LNCAP (cell line): ENCODE data around the gene SIRPA.

Experiments
- TF ChIP-seq, protein P1 (sequence below): fragments of 450-650 bp; IDR thresholded peaks from 2 replicates; pipeline ENCODE4 v1.5.1; 2017; ENCODE audit warnings: mild to moderate bottlenecking

SIRPA gene

DNA sequence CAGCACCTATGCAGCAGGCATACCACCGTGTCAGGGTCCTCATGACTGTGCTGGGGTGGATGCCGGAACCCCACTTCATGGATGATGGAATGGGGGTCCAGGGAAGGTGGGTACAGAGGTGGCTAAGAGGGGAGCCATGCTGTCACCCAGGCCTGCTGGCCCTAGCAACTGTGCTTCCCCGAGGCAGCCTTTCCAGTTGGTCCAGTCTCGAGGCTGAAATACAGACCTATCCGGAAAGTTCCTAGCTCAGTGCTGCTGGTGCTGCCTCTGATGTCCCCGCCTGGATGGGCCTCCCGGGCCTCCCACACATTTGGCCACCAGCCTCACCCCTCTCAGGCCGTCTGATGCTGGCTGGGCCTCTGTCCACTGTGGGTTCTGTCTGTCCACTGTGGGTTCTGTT lies 17.4 kb downstream of the SIRPA start:
- TF ChIP-seq, protein P1, sequence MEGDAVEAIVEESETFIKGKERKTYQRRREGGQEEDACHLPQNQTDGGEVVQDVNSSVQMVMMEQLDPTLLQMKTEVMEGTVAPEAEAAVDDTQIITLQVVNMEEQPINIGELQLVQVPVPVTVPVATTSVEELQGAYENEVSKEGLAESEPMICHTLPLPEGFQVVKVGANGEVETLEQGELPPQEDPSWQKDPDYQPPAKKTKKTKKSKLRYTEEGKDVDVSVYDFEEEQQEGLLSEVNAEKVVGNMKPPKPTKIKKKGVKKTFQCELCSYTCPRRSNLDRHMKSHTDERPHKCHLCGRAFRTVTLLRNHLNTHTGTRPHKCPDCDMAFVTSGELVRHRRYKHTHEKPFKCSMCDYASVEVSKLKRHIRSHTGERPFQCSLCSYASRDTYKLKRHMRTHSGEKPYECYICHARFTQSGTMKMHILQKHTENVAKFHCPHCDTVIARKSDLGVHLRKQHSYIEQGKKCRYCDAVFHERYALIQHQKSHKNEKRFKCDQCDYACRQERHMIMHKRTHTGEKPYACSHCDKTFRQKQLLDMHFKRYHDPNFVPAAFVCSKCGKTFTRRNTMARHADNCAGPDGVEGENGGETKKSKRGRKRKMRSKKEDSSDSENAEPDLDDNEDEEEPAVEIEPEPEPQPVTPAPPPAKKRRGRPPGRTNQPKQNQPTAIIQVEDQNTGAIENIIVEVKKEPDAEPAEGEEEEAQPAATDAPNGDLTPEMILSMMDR, result no peak

DNA sequence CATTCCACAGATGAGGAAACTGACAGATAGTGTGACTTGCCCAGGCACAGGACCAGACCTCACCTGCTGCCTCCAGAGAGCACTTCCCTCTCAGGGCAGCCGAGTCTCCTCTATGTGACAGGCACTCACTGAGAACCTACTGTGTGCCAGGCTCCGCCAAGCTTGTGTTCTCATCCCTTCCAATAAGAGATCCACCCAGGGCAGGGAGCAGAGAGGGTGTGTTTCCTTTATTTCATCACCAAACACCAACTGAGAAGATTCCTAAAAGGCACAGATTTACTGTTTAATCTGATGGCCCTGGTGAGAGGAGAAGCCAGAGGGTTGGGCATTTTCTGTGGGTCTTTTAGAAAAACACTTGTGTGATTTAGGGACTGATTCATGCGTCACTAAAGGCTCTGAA lies 20.5 kb downstream of the SIRPA start:
- TF ChIP-seq, protein P1, result no peak

DNA sequence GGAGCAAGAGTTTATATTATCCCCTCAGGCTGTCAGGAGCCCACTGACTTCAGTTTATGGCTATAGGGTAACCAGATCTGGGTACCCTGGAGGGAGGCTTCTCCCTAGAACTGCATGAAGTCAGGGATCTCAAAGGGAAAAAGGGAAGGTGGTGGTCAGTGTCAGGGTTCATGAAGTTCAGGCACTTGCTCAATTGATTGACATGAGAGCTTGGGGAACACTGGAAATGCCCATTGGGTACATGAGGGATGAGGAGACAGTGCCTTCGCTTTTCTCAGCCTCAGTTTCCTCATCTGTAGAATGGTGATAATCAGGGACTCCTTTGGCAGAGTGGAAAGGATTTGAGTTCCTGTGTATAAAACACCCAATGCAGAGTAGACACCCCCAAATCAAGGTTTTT lies 22.6 kb downstream of the SIRPA start:
- TF ChIP-seq, protein P1, result no peak

DNA sequence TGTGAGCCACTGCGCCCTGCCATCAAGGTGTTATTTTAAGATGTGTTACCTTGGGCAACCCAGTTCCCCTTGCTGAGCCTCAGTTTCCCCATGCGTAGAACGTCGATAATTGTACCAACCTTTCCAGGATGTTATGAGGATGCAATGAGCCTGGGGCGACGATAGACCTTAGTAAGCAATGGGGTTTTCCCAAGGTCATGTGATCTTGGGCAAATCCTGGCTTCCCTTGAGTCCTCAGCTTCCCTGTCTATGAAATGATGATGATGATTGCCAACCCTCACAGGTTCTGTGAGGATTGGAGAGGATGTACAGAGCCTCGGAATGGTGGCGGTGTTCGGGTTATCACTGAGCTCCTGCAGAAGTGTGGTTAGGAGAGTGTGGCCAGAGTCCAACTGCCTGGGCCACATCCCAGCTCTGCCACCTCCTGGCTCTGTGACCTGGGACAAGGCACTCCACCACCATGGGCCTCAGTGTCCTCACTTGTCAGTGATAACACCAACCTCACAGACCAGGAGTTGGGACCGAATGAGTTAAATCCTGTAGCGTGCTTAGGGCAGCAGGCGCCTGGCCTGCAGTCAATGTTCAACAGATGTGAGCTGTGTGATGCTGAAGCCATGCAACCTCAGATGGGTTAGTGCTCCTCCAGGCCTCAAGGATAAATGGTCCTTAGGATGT lies 23.4 kb downstream of the SIRPA start:
- TF ChIP-seq, protein P1, result no peak

DNA sequence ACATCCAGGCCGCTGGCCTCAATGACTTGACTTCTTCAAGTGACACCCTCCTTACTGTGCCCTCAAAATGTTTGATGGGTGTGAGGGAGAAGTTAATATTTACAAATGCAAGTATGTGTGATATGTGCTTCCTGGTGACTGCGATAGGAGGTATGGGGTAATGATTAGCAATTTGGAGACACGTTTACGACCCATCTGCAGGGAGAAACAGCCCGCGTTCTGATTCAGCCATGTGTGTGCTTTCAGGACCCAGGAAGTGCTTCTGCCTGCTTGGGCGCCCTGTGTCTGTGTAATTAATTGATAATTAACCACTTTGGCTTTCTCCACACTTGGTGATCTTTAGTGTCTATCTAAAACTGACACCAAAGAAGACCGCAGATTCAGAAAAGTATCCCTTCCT lies 25.0 kb downstream of the SIRPA start:
- TF ChIP-seq, protein P1, result no peak

DNA sequence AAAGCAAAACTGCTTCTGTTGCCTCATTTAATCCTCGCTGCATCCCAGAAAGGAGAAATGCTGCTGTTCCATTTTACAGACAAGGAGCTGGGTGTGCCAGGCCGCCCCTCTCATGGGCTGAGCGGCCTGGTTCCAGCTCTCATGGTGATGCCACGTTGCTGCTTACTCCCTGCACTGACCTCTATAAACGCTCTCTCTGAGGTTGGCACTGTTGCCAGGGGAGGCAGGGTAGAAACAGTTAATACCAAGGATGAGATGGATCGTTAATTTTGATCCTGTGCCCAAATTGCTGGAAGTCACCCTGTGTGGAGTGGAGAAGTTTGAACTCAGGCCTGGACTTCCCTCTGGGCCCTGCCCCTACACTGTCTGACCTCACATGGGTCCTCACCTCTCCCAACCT lies 25.6 kb downstream of the SIRPA start:
- TF ChIP-seq, protein P1, result no peak

DNA sequence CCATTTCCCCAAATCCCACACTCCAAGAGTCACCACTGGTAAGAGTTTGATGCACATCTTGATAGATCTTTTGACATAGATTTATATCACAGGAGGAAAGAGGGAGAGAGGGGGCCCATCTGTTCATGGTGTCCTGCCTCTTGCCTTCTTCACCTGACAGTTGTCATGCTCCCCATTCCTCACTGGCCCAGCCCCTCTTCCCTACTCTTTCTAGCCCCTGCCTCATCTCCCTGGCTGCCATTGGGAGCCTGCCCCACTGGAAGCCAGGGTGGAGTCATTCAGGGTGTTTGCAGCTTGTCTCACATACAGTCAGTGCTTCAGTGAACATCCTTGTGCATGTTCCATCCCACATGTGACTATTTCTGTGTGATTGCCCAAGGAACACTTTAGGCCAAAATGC lies 27.6 kb downstream of the SIRPA start:
- TF ChIP-seq, protein P1, result no peak
